GM21390 (cell line): ENCODE data around the gene SH3RF3.

Source experiments
- ATAC-seq: cut with Tn5 transposase; IDR thresholded peaks from one replicate; pipeline ENCODE4 v1.9.1; 2021; ENCODE audit not compliant: unreplicated experiment

SH3RF3 gene

GRCh38 chr2:109233643-109234042 is 104.6 kb downstream of the SH3RF3 start:
- no peak for ATAC-seq

GRCh38 chr2:109234355-109234754 is 105.3 kb downstream of the SH3RF3 start:
- no peak for ATAC-seq

GRCh38 chr2:109236147-109236546 is 107.1 kb downstream of the SH3RF3 start:
- ATAC-seq, result no peak

GRCh38 chr2:109237792-109238191 is 108.8 kb downstream of the SH3RF3 start:
- no peak for ATAC-seq

- ATAC-seq, result peak; percentile 89
Measured at GRCh38 chr2:109238580-109238979, 109.6 kb downstream of the SH3RF3 start.

- ATAC-seq, result no peak
Measured at GRCh38 chr2:109239720-109240119, 110.7 kb downstream of the SH3RF3 start.

GRCh38 chr2:109242210-109242653 is 113.2 kb downstream of the SH3RF3 start:
- no peak for ATAC-seq

- ATAC-seq, result no peak
Measured at GRCh38 chr2:109242654-109243331, 113.8 kb downstream of the SH3RF3 start.

GRCh38 chr2:109243526-109244303 is 114.7 kb downstream of the SH3RF3 start:
- ATAC-seq, result no peak

- ATAC-seq, result no peak
Measured at GRCh38 chr2:109244304-109244582, 115.2 kb downstream of the SH3RF3 start.

- ATAC-seq, result no peak
Measured at GRCh38 chr2:109244750-109245382, 115.9 kb downstream of the SH3RF3 start.

- no peak for ATAC-seq
Measured at GRCh38 chr2:109246176-109246575, 117.2 kb downstream of the SH3RF3 start.

- no peak for ATAC-seq
Measured at GRCh38 chr2:109246616-109247015, 117.6 kb downstream of the SH3RF3 start.

GRCh38 chr2:109247340-109247739 is 118.3 kb downstream of the SH3RF3 start:
- no peak for ATAC-seq

- no peak for ATAC-seq
Measured at GRCh38 chr2:109247812-109248211, 118.8 kb downstream of the SH3RF3 start.

- ATAC-seq, result no peak
Measured at GRCh38 chr2:109248590-109248989, 119.6 kb downstream of the SH3RF3 start.

- no peak for ATAC-seq
Measured at GRCh38 chr2:109253217-109253616, 124.2 kb downstream of the SH3RF3 start.

- ATAC-seq, result peak; percentile 66
Measured at GRCh38 chr2:109254174-109254904, 125.3 kb downstream of the SH3RF3 start.

GRCh38 chr2:109255654-109256053 is 126.6 kb downstream of the SH3RF3 start:
- no peak for ATAC-seq

- ATAC-seq, result no peak
Measured at GRCh38 chr2:109256111-109256510, 127.1 kb downstream of the SH3RF3 start.

- no peak for ATAC-seq
Measured at GRCh38 chr2:109256921-109257320, 127.9 kb downstream of the SH3RF3 start.
